Kidney epithelial cell (primary cell): Measurements from ENCODE around the gene LDB2. TPM values are rescaled to one million over a fixed set of nuclear protein-coding genes. Genes with fewer than 3 reads are reported as not detected.
A peak's percentile ranks its signal among the peaks of the same experiment; 100 is the strongest.
"Not testable (repeated sequence)": the region's sequence is repeated elsewhere in the genome, so short reads cannot be mapped to it uniquely, and the experiment has no call there.

ENCODE experiments used
- DNase-seq: peaks from one replicate; pipeline ENCODE4 v3.0.0-alpha.2; 2010; ENCODE audit warnings: low read depth
- H3K27me3 ChIP-seq: 2 replicates; pipeline ENCODE4 v1.6.0; 2011; ENCODE audit warnings: low read length; ENCODE audit not compliant: control insufficient read depth, insufficient read depth
- H3K36me3 ChIP-seq: 2 replicates; pipeline ENCODE4 v1.5.1; 2011; ENCODE audit warnings: low read length; ENCODE audit not compliant: control insufficient read depth, insufficient read depth
- H3K4me3 ChIP-seq: 2 replicates; pipeline ENCODE4 v1.5.1; 2011; ENCODE audit warnings: low read depth, mild to moderate bottlenecking, control low read depth, low read length
- CTCF ChIP-seq: IDR thresholded peaks from 2 replicates; pipeline ENCODE4 v1.5.1; 2011; ENCODE audit warnings: mild to moderate bottlenecking, moderate library complexity, low read length, control low read depth, inconsistent platforms; ENCODE audit not compliant: insufficient read depth, poor library complexity, severe bottlenecking
- total RNA-seq: library from RNA; depleted of rRNA; stranded (reverse); fragments of >200 nt; gene quantifications from 2 replicates; pipeline ENCODE4 v1.2.3, GENCODE V29; 2015

LDB2 gene
- total RNA-seq, 1 donor from 2014 or later: 0.46 TPM

- TF ChIP-seq CTCF: no peak
- no peak for DNase-seq
- Histone ChIP-seq H3K27me3 (no peaks in the 10 kb centered on the region), H3K4me3 (no peak overlapping the region), H3K36me3 (no peaks in the 10 kb centered on the region)
Measured at GRCh38 chr4:16636912-16637630, 261.4 kb downstream of the LDB2 start.

GRCh38 chr4:16636304-16636703 lies 262.1 kb downstream of the LDB2 start:
- DNase-seq: no peak
- no peak for TF ChIP-seq CTCF
- Histone ChIP-seq H3K36me3 (no peaks in the 10 kb centered on the region), H3K4me3 (no peak overlapping the region), H3K27me3 (no peaks in the 10 kb centered on the region)

- DNase-seq, H3K27me3 ChIP-seq, H3K4me3 ChIP-seq, H3K36me3 ChIP-seq: not testable (repeated sequence)
Measured at GRCh38 chr4:16629274-16629673, 269.2 kb downstream of the LDB2 start.

GRCh38 chr4:16628835-16629234 lies 269.6 kb downstream of the LDB2 start:
- not testable (repeated sequence) for DNase-seq, H3K4me3 ChIP-seq, H3K36me3 ChIP-seq, H3K27me3 ChIP-seq

GRCh38 chr4:16627999-16628398 lies 270.4 kb downstream of the LDB2 start:
- TF ChIP-seq CTCF: no peak
- peak; percentile 14 for DNase-seq
- no peak overlapping the region for H3K4me3 ChIP-seq
- no peaks in the 10 kb centered on the region for H3K36me3 ChIP-seq
- H3K27me3 ChIP-seq: no peaks in the 10 kb centered on the region

GRCh38 chr4:16626945-16627344 lies 271.5 kb downstream of the LDB2 start:
- DNase-seq: peak; percentile 26

More at GRCh38 chr4:16626945-16627344, 271.5 kb downstream of the LDB2 start:
- no peak for TF ChIP-seq CTCF
- no peaks in the 10 kb centered on the region for H3K27me3 ChIP-seq
- no peaks in the 10 kb centered on the region for H3K36me3 ChIP-seq
- no peak overlapping the region for H3K4me3 ChIP-seq
